ENCODE results near the gene KIF4A. TPM values are rescaled to one million over a fixed set of nuclear protein-coding genes. Genes with fewer than 3 reads are reported as not detected.
"Not testable (repeated sequence)": the region's sequence is repeated elsewhere in the genome, so short reads cannot be mapped to it uniquely, and the experiment has no call there.

Gene KIF4A
- total RNA-seq, 1 donor from 2014 or later: 0.75 TPM

DNA sequence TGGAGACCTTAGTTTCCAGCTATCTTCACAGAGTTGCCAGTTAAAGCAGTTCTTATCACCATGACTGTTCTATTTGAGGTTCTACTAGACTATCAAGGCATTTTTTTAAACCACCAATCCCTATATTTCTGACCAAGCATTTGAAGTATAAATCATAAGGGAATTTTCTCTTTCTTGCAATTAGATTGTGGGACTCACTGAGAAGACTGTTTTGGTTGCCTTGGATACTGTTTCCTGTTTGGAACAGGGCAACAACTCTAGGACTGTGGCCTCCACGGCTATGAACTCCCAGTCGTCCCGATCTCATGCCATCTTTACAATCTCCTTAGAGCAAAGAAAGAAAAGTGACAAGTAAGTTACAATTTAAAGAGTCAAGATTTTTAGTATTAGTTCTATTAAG is 11.8 kb downstream of the KIF4A start:
- no peak for ATAC-seq

DNA sequence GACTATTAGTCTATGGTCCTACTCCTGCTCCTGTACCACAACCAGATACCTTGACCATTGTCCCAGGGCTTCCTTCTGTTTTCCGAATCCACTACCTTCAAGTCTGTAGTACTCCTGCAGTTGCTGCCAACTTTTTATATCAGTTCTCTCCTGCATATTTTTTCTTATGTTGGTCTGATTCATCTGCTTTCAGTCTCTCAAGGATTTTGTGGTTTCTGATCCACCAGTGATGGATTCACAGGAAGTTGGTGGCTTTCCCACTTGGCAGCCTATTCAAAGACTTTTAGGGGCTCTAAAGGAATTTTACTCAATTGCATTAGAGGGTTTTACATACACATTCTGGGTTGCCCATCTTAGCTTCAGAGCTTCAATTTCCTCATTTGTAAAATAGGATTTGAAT is 23.6 kb downstream of the KIF4A start:
- ATAC-seq (no peak), DNase-seq (no peak)
- H3K27me3 ChIP-seq: no peaks in the 10 kb centered on the region
- no peak overlapping the region for H3K4me3 ChIP-seq
- no peak overlapping the region for H3K27ac ChIP-seq
- TF ChIP-seq, protein P1, sequence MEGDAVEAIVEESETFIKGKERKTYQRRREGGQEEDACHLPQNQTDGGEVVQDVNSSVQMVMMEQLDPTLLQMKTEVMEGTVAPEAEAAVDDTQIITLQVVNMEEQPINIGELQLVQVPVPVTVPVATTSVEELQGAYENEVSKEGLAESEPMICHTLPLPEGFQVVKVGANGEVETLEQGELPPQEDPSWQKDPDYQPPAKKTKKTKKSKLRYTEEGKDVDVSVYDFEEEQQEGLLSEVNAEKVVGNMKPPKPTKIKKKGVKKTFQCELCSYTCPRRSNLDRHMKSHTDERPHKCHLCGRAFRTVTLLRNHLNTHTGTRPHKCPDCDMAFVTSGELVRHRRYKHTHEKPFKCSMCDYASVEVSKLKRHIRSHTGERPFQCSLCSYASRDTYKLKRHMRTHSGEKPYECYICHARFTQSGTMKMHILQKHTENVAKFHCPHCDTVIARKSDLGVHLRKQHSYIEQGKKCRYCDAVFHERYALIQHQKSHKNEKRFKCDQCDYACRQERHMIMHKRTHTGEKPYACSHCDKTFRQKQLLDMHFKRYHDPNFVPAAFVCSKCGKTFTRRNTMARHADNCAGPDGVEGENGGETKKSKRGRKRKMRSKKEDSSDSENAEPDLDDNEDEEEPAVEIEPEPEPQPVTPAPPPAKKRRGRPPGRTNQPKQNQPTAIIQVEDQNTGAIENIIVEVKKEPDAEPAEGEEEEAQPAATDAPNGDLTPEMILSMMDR (IDR thresholded peaks at IDR 0.05): no peak
- no peaks in the 10 kb centered on the region for H3K36me3 ChIP-seq
- H3K9me3 ChIP-seq: no peaks in the 10 kb centered on the region
- intact Hi-C loops (cut with DNase I): no loop called here
- H3K4me1 ChIP-seq: no peaks in the 10 kb centered on the region

More for the DNA sequence above, 11.8 kb downstream of the KIF4A start:
- no peaks in the 10 kb centered on the region for H3K4me1 ChIP-seq
- no peak overlapping the region for H3K27ac ChIP-seq
- intact Hi-C loops (cut with DNase I): no loop called here
- DNase-seq: no peak
- no peak overlapping the region for H3K4me3 ChIP-seq
- no peaks in the 10 kb centered on the region for H3K27me3 ChIP-seq
- TF ChIP-seq, protein P1 (IDR thresholded peaks at IDR 0.05): no peak
- no peaks in the 10 kb centered on the region for H3K36me3 ChIP-seq
- H3K9me3 ChIP-seq: no peaks in the 10 kb centered on the region

DNA sequence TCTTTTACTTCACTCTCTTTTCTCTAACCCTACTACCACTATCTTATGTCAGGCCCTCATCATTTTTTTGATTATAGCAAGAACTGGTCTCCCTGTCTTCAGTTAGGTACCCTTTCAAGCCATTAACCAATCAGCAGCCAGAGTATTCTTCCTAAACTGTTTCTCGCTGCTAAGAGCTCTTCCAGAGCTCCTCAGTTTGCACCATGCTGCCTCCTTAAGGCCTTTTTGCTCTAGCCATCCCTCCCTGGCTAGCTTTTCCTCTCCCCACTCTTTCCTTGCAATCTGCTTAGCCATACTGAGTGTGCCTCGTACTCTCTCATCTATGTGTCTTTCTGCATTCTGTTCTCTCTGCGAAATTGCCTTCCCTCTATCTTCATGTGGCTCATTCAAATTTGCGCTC is 32.9 kb downstream of the KIF4A start:
- TF ChIP-seq, protein P1 (IDR thresholded peaks at IDR 0.05): no peak
- no peaks in the 10 kb centered on the region for H3K36me3 ChIP-seq
- intact Hi-C loops (cut with DNase I): no loop called here

DNA sequence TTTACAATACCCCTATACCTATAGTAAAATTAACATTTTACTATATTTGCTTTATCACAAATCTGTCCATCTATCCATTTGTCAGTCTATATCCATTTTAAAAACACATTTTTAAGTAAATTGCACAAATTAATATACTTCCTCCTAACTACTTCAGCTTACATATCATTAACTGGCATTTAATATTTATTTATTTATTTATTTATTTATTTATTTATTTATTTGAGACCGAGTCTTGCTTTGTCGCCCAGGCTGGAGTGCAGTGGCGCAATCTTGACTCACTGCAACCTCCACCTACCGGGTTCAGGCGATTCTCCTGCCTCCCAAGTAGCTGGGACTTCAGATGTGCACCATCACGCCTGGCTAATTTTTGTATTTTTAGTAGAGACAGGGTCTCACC is 33.7 kb downstream of the KIF4A start:
- H3K36me3 ChIP-seq; DNase-seq; H3K4me3 ChIP-seq; H3K27ac ChIP-seq; H3K4me1 ChIP-seq; intact Hi-C loops (cut with DNase I); H3K27me3 ChIP-seq; H3K9me3 ChIP-seq; ATAC-seq: not testable (repeated sequence)

More for the DNA sequence above, 32.9 kb downstream of the KIF4A start:
- no peak overlapping the region for H3K4me3 ChIP-seq
- no peaks in the 10 kb centered on the region for H3K27me3 ChIP-seq
- H3K9me3 ChIP-seq: no peaks in the 10 kb centered on the region
- no peak overlapping the region for H3K27ac ChIP-seq
- no peaks in the 10 kb centered on the region for H3K4me1 ChIP-seq
- DNase-seq (no peak), ATAC-seq (no peak)

DNA sequence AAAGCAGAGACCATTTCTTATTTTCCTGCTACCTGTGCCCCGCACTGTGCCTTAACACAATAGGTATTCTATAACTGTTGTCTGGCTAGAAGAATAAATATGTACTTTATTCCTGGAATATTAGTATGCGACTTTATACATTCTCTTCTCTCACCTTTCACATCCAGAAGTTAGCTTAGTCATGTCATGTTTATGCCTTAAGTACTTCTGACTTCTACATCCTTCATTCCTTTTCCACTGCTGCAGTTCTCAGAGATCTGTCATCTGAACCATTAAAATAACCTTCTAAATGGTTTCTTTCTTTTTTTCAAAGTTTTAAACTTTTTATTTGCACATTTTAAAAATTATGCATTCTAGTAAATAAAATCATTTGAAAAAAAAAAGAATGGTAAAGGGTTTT is 34.4 kb downstream of the KIF4A start:
- DNase-seq (no peak), ATAC-seq (no peak)
- no peaks in the 10 kb centered on the region for H3K4me1 ChIP-seq
- H3K9me3 ChIP-seq: no peaks in the 10 kb centered on the region
- no peak overlapping the region for H3K4me3 ChIP-seq
- intact Hi-C loops (cut with DNase I): no loop called here
- TF ChIP-seq, protein P1 (IDR thresholded peaks at IDR 0.05): no peak
- H3K27ac ChIP-seq: no peak overlapping the region
- no peaks in the 10 kb centered on the region for H3K27me3 ChIP-seq
- H3K36me3 ChIP-seq: no peaks in the 10 kb centered on the region

DNA sequence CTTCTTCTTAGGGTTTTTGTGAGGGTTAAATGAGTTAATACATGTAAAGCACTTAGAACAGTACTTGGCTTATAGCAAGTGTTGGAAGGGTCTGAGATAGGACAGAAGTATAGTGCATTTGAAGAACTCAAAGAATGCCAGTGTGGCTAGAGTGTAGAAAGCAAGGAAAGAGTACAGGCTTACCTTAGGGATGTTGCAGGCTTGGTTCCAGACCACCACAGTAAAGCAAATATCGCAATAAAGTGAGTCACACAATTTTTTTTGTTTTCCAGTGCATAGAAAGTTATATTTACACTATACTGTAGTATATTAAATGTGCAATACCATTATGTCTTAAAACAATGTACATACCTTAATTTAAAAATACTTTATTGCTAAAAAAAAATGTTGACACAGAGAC is 41.3 kb downstream of the KIF4A start:
- no peak for DNase-seq
- no peaks in the 10 kb centered on the region for H3K27me3 ChIP-seq
- ATAC-seq: no peak
- no peaks in the 10 kb centered on the region for H3K9me3 ChIP-seq
- H3K4me3 ChIP-seq: no peak overlapping the region
- H3K27ac ChIP-seq: no peak overlapping the region
- H3K36me3 ChIP-seq: no peaks in the 10 kb centered on the region
- TF ChIP-seq, protein P1 (IDR thresholded peaks at IDR 0.05): no peak
- H3K4me1 ChIP-seq: no peaks in the 10 kb centered on the region
- intact Hi-C loops (cut with DNase I): no loop called here

All from upper lobe of right lung (tissue), 1 donor.